B cell (primary cell): ENCODE results near the gene FBXO10. TPM values are rescaled to one million over a fixed set of nuclear protein-coding genes. Genes with fewer than 3 reads are reported as not detected.

ENCODE experiments used
- ATAC-seq: fragments of 200-7000 bp; cut with Tn5 transposase; one replicate; pipeline ENCODE4 v1.10.0; 2021; ENCODE audit warnings: low read depth, mild to moderate bottlenecking, moderate number of reproducible peaks, moderate library complexity
- CTCF ChIA-PET: fragments of 350-600 bp; sonication (Branson Sonifier 250); formaldehyde crosslinking; loops from one replicate; lab custom pipeline; 2021; ENCODE audit warnings: antibody characterized with exemption, inconsistent platforms; lab: Charles Lee
- POLR2A ChIA-PET: fragments of 350-600 bp; sonication (Branson Sonifier 250); formaldehyde crosslinking; loops from one replicate; lab custom pipeline; 2021; ENCODE audit warnings: antibody characterized with exemption; lab: Charles Lee
- DNase-seq: peaks from one replicate; pipeline ENCODE4 v3.0.0; 2013
- H2AFZ ChIP-seq: 2 replicates; pipeline ENCODE4 v1.6.1; 2012; ENCODE audit warnings: mild to moderate bottlenecking, low read depth, low read length; ENCODE audit not compliant: insufficient read depth, poor library complexity, severe bottlenecking
- H3K27ac ChIP-seq, 2 donors: 1 replicate in 1 of 2; 2 replicates in 1 of 2; pipeline ENCODE4 v1.5.1; 2012 to 2013; ENCODE audit warnings: low read length in 2 of 2, mild to moderate bottlenecking in 2 of 2, moderate library complexity in 1 of 2
- H3K27me3 ChIP-seq, 4 experiments: fragments of 200-600 bp in 1 of 4; sonication (generic) in 1 of 4; replicated peaks in 1 of 4; 1 replicate in 2 of 4; 2 replicates in 2 of 4; pipeline versions ENCODE4 v1.6.1 to v1.7.0; 2013 to 2016; ENCODE audit warnings: low read length in 3 of 4, mild to moderate bottlenecking in 2 of 4, mixed read lengths in 1 of 4, moderate library complexity in 1 of 4; ENCODE audit not compliant: insufficient read depth in 4 of 4, control insufficient read depth in 3 of 4; ENCODE audit errors: control extremely low read depth in 1 of 4
- H3K36me3 ChIP-seq, 2 experiments: replicated peaks in 1 of 2; 1 replicate in 1 of 2; 2 replicates in 1 of 2; pipeline versions ENCODE4 v1.6.1 to v1.7.1; 2013; ENCODE audit warnings: low read length in 1 of 2; ENCODE audit not compliant: insufficient read depth in 2 of 2, control insufficient read depth in 1 of 2; ENCODE audit errors: control extremely low read depth in 1 of 2, extremely low read depth in 1 of 2
- H3K4me1 ChIP-seq, 2 donors: fragments of 200-600 bp in 1 of 2; sonication (generic) in 1 of 2; 1 replicate in 1 of 2; 2 replicates in 1 of 2; pipeline versions ENCODE4 v1.5.1 to v1.6.1; 2013 to 2017; ENCODE audit warnings: low read length in 2 of 2; ENCODE audit not compliant: control insufficient read depth in 2 of 2, insufficient read depth in 2 of 2
- H3K4me2 ChIP-seq: replicated peaks from 2 replicates; pipeline ENCODE3; 2012; ENCODE audit warnings: mild to moderate bottlenecking, low read depth, low read length; ENCODE audit not compliant: poor library complexity, severe bottlenecking
- H3K4me3 ChIP-seq, 5 experiments: fragments of 200-600 bp in 1 of 5; sonication (generic) in 1 of 5; 1 replicate in 3 of 5; 2 replicates in 2 of 5; pipeline versions ENCODE4 v1.5.1 to v1.7.0; 2011 to 2016; ENCODE audit warnings: low read length in 4 of 5, mild to moderate bottlenecking in 4 of 5, low read depth in 2 of 5, control low read depth in 1 of 5, moderate library complexity in 1 of 5; ENCODE audit not compliant: insufficient read depth in 1 of 5; ENCODE audit errors: control extremely low read depth in 1 of 5, extremely low read depth in 1 of 5
- H3K79me2 ChIP-seq: fragments of 200-600 bp; sonication (generic); one replicate; pipeline ENCODE4 v1.6.0; 2016; ENCODE audit warnings: low read length; ENCODE audit not compliant: control insufficient read depth, insufficient read depth
- H3K9ac ChIP-seq: fragments of 200-600 bp; sonication (generic); 2 replicates; pipeline ENCODE4 v1.6.1; 2017; ENCODE audit warnings: mild to moderate bottlenecking, low read length, moderate library complexity
- H3K9me3 ChIP-seq, 3 donors: one replicate each; pipeline versions ENCODE4 v1.6.1 to v1.7.1; 2013; ENCODE audit warnings: low read length in 2 of 3; ENCODE audit not compliant: control insufficient read depth in 2 of 3, insufficient read depth in 1 of 3; ENCODE audit errors: control extremely low read depth in 1 of 3
- H4K20me1 ChIP-seq: 2 replicates; pipeline ENCODE4 v1.6.0; 2012; ENCODE audit warnings: mild to moderate bottlenecking, low read length; ENCODE audit not compliant: insufficient read depth, control insufficient read depth, poor library complexity, severe bottlenecking
- H3K27ac Mint-ChIP-seq: one replicate; pipeline ENCODE4 v1.8.0; 2021; ENCODE audit warnings: mixed read lengths
- H3K27me3 Mint-ChIP-seq: one replicate; pipeline ENCODE4 v1.8.0; 2021; ENCODE audit warnings: mixed read lengths
- H3K4me1 Mint-ChIP-seq: one replicate; pipeline ENCODE4 v1.8.0; 2021; ENCODE audit warnings: mixed read lengths
- H3K4me3 Mint-ChIP-seq: one replicate; pipeline ENCODE4 v1.8.0; 2021; ENCODE audit warnings: mixed read lengths
- H3K9me3 Mint-ChIP-seq: one replicate; pipeline ENCODE4 v1.8.0; 2022; ENCODE audit warnings: mixed read lengths; ENCODE audit not compliant: insufficient read depth
- EZH2 ChIP-seq: IDR thresholded peaks from 2 replicates; pipeline ENCODE4 v1.6.1; 2012; ENCODE audit warnings: borderline replicate concordance, low read depth, mild to moderate bottlenecking, moderate library complexity, low read length; ENCODE audit not compliant: insufficient read depth, poor library complexity, severe bottlenecking
- WGBS: methylation state at CpG from one replicate; pipeline ENCODE4 v1.1.5; 2013; ENCODE audit warnings: missing lambda C conversion rate; ENCODE audit not compliant: insufficient coverage; 5-methylcytosine and 5-hydroxymethylcytosine counted together
- intact Hi-C: fragments of 100-400 bp; cut with micrococcal nuclease; formaldehyde crosslinking; loops from one replicate; pipeline ENCODE4 v1.10.0; 2022
- polyA plus RNA-seq: library from polyadenylated mRNA; depleted of rRNA; stranded (reverse); fragments of >200 nt; gene quantifications from 2 replicates; pipeline ENCODE4 v1.2.3, GENCODE V29; 2012
- total RNA-seq, 2 donors: library from RNA; stranded (reverse); fragments of 120-200 nt in 1 of 2; gene quantifications; 1 replicate in 1 of 2; 2 replicates in 1 of 2; pipeline versions ENCODE4 v1.2.3 to v1.2.4, GENCODE V29; 2013 to 2022
- TF ChIP-seq, protein P1 (sequence below): fragments of 200-600 bp; IDR thresholded peaks from one replicate; pipeline ENCODE4 v1.8.0; 2022; ENCODE audit warnings: antibody characterized with exemption, mild to moderate bottlenecking

Gene FBXO10
- total and polyA plus RNA-seq, 2 donors (not counting 1 experiment from before 2014, with no cell fraction given) = 18.6 to 67.3 TPM

DNA sequence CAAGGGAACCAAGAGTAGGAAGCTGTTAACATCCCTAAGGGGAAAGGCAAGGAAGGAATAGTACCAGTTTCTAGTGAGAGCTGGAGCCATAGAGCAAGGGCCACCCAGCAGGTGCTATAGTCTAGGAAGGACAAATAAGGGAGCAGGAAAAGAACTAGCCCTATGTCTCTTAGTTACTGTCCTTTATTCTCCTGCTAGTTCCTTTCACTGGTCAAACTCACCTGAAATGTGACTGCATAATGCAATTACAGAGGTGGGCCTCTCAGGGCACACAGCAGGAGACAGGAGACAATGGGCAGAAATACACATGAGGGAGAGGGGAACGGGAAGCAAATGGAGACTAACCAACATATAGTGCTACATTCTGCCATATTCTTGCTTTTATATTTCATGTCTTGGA, 47.9 kb upstream of the FBXO10 start:
- H3K4me1 ChIP-seq = no peaks in the 10 kb centered on the region
- POLR2A ChIA-PET = no interaction called here
- intact Hi-C loops = no loop called here
- H3K4me3 ChIP-seq = no peak overlapping the region
- no peaks in the 10 kb centered on the region for H3K27me3 Mint-ChIP-seq
- H3K9me3 Mint-ChIP-seq = no peaks in the 10 kb centered on the region
- WGBS = no CpG with 5 or more reads among the region's 1 CpG
- no peaks in the 10 kb centered on the region for H3K9me3 ChIP-seq
- H3K4me2 ChIP-seq = no peak overlapping the region
- no peak overlapping the region for H2AFZ ChIP-seq
- DNase-seq (no peak), ATAC-seq (no peak)
- H3K27ac Mint-ChIP-seq = no peak overlapping the region
- no peak for TF ChIP-seq EZH2
- TF ChIP-seq, protein P1, sequence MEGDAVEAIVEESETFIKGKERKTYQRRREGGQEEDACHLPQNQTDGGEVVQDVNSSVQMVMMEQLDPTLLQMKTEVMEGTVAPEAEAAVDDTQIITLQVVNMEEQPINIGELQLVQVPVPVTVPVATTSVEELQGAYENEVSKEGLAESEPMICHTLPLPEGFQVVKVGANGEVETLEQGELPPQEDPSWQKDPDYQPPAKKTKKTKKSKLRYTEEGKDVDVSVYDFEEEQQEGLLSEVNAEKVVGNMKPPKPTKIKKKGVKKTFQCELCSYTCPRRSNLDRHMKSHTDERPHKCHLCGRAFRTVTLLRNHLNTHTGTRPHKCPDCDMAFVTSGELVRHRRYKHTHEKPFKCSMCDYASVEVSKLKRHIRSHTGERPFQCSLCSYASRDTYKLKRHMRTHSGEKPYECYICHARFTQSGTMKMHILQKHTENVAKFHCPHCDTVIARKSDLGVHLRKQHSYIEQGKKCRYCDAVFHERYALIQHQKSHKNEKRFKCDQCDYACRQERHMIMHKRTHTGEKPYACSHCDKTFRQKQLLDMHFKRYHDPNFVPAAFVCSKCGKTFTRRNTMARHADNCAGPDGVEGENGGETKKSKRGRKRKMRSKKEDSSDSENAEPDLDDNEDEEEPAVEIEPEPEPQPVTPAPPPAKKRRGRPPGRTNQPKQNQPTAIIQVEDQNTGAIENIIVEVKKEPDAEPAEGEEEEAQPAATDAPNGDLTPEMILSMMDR = no peak
- no peaks in the 10 kb centered on the region for H3K36me3 ChIP-seq
- CTCF ChIA-PET = no interaction called here
- H3K4me1 Mint-ChIP-seq = no peaks in the 10 kb centered on the region
- no peak overlapping the region for H3K27ac ChIP-seq
- H4K20me1 ChIP-seq = no peaks in the 10 kb centered on the region
- H3K79me2 ChIP-seq = no peaks in the 10 kb centered on the region
- H3K27me3 ChIP-seq = no peaks in the 10 kb centered on the region
- H3K4me3 Mint-ChIP-seq = no peak overlapping the region
- no peak overlapping the region for H3K9ac ChIP-seq

DNA sequence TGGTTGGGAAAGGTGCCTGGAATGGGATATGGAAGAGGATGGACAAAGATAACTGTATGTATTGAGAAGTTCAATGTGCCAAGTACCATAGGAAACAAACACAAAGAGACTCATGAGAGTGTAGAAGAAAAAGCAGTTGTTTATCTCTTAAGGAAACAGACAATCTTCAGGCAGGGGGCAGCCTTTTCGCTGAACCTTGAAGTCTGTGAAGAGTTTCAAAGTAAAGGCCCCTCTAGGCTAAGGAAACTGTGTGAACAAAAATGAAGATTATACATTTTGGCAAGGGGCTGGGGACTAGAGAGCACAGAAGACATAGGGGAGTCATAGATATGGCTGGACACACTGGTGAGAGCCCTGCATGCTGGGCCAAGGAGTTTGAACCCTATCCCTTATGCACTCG, 47.1 kb upstream of the FBXO10 start:
- H3K36me3 ChIP-seq = no peaks in the 10 kb centered on the region
- H3K4me3 ChIP-seq = no peak overlapping the region
- TF ChIP-seq EZH2 = no peak
- TF ChIP-seq, protein P1 = no peak
- no peaks in the 10 kb centered on the region for H3K9me3 Mint-ChIP-seq
- no peaks in the 10 kb centered on the region for H3K4me1 ChIP-seq
- H3K27ac ChIP-seq = no peak overlapping the region
- H3K79me2 ChIP-seq = no peaks in the 10 kb centered on the region
- H4K20me1 ChIP-seq = no peaks in the 10 kb centered on the region
- intact Hi-C loops = no loop called here
- 100% methylated on average over 1 of the region's 2 CpGs for WGBS
- no peak overlapping the region for H3K9ac ChIP-seq
- no peaks in the 10 kb centered on the region for H3K27me3 ChIP-seq
- no peaks in the 10 kb centered on the region for H3K9me3 ChIP-seq
- no peak overlapping the region for H3K4me2 ChIP-seq
- POLR2A ChIA-PET = no interaction called here
- no peaks in the 10 kb centered on the region for H3K4me1 Mint-ChIP-seq
- H2AFZ ChIP-seq = no peak overlapping the region
- CTCF ChIA-PET = no interaction called here
- no peak overlapping the region for H3K27ac Mint-ChIP-seq
- no peak overlapping the region for H3K4me3 Mint-ChIP-seq
- peaks cover 4% of the 10 kb centered on the region for H3K27me3 Mint-ChIP-seq
- no peak for DNase-seq
- ATAC-seq = no peak
